Endothelial cell of umbilical vein (primary cell): ENCODE data around the gene ELP4. TPM values are rescaled to one million over a fixed set of nuclear protein-coding genes. Genes with fewer than 3 reads are reported as not detected.
A peak's percentile ranks its signal among the peaks of the same experiment; 100 is the strongest.

Source experiments
- BruUV-seq: library from RNA; stranded (reverse); fragments of 400-500 nt; replicated peaks from 2 replicates; lab custom pipeline; 2021; lab: Mats Ljungman, UMichigan
- CTCF ChIA-PET: fragments of 300-600, 350-600 bp; sonication (Branson Sonifier 250); formaldehyde crosslinking; loops from one replicate; lab custom pipeline; 2021; ENCODE audit warnings: antibody characterized with exemption, inconsistent platforms; lab: Charles Lee
- POLR2A ChIA-PET: fragments of 300-600, 350-600 bp; sonication (Branson Sonifier 250); formaldehyde crosslinking; loops from one replicate; lab custom pipeline; 2021; ENCODE audit warnings: antibody characterized with exemption, inconsistent platforms; lab: Charles Lee
- DNase-seq: peaks from one replicate; pipeline ENCODE4 v3.0.0-alpha.2; 2011; ENCODE audit warnings: low read depth, low spot score
- FAIRE-seq: peaks from 2 replicates; lab custom pipeline; 2011; peaks lifted over from hg19 to GRCh38; lab: Jason Lieb, UNC
- H2AFZ ChIP-seq: 2 replicates; pipeline ENCODE4 v1.6.0; 2012; ENCODE audit warnings: low read depth, low read length, control low read depth, inconsistent platforms
- H3K27ac ChIP-seq: 2 replicates; pipeline ENCODE4 v1.5.1; 2011; ENCODE audit warnings: low read depth, mild to moderate bottlenecking, control low read depth, low read length, moderate library complexity; ENCODE audit not compliant: insufficient read depth
- H3K27me3 ChIP-seq, 2 experiments: 2 replicates each; pipeline versions ENCODE4 v1.6.0 to v1.6.1; 2011; ENCODE audit warnings: low read length in 2 of 2, mixed read lengths in 1 of 2; ENCODE audit not compliant: control insufficient read depth in 2 of 2, insufficient read depth in 2 of 2
- H3K36me3 ChIP-seq, 2 experiments: 2 replicates in 1 of 2; 3 replicates in 1 of 2; pipeline ENCODE4 v1.5.1; 2011; ENCODE audit warnings: low read length in 2 of 2, mild to moderate bottlenecking in 1 of 2, moderate library complexity in 1 of 2; ENCODE audit not compliant: control insufficient read depth in 2 of 2, insufficient read depth in 2 of 2; ENCODE audit errors: extremely low read depth in 1 of 2
- H3K4me1 ChIP-seq: 3 replicates; pipeline ENCODE4 v1.5.1; 2011; ENCODE audit warnings: mild to moderate bottlenecking, low read length; ENCODE audit not compliant: control insufficient read depth, insufficient read depth; ENCODE audit errors: extremely low read depth
- H3K4me2 ChIP-seq: 2 replicates; pipeline ENCODE4 v1.6.1; 2011; ENCODE audit warnings: low read length, control low read depth, mixed read lengths; ENCODE audit not compliant: insufficient read depth
- H3K4me3 ChIP-seq, 3 experiments: fragments of 200-600 bp in 1 of 3; sonication (generic), shearing (Covaris generic) in 1 of 3; replicated peaks in 1 of 3; 2 replicates each; pipeline ENCODE4 v1.5.1; 2011 to 2016; ENCODE audit warnings: control low read depth in 3 of 3, low read length in 3 of 3, mild to moderate bottlenecking in 2 of 3, inconsistent platforms in 1 of 3, low read depth in 1 of 3, moderate library complexity in 1 of 3; ENCODE audit not compliant: insufficient read depth in 1 of 3
- H3K79me2 ChIP-seq: 2 replicates; pipeline ENCODE4 v1.6.0; 2012; ENCODE audit warnings: low read length, inconsistent platforms; ENCODE audit not compliant: control insufficient read depth, insufficient read depth
- H3K9ac ChIP-seq: replicated peaks from 2 replicates; pipeline ENCODE3; 2011; ENCODE audit warnings: low read length, control low read depth; ENCODE audit not compliant: insufficient read depth; ENCODE audit errors: extremely low read depth
- H3K9me1 ChIP-seq: replicated peaks from 3 replicates; pipeline ENCODE4 v1.6.0; 2011; ENCODE audit warnings: mild to moderate bottlenecking, low read length; ENCODE audit not compliant: control insufficient read depth, insufficient read depth; ENCODE audit errors: extremely low read depth
- H3K9me3 ChIP-seq: replicated peaks from 2 replicates; pipeline ENCODE4 v1.5.1; 2012; ENCODE audit warnings: low read length, inconsistent platforms; ENCODE audit not compliant: control insufficient read depth, insufficient read depth
- H4K20me1 ChIP-seq: replicated peaks from 2 replicates; pipeline ENCODE3; 2011; ENCODE audit warnings: mild to moderate bottlenecking, low read length; ENCODE audit not compliant: control insufficient read depth, insufficient read depth; ENCODE audit errors: extremely low read depth
- CTCF ChIP-seq, 2 donors: IDR thresholded peaks; 1 replicate in 1 of 2; 2 replicates in 1 of 2; pipeline ENCODE4 v1.5.1; 2011; ENCODE audit warnings: low read length in 2 of 2, mild to moderate bottlenecking in 2 of 2, moderate library complexity in 2 of 2, control low read depth in 1 of 2, inconsistent platforms in 1 of 2, low read depth in 1 of 2; ENCODE audit not compliant: insufficient read depth in 1 of 2; ENCODE audit errors: extremely low read depth in 1 of 2
- EZH2 ChIP-seq: IDR thresholded peaks from 2 replicates; pipeline ENCODE4 v1.6.1; 2012; ENCODE audit warnings: borderline replicate concordance, low read depth, mild to moderate bottlenecking, moderate library complexity, low read length, inconsistent platforms; ENCODE audit not compliant: severe bottlenecking
- MAX ChIP-seq: IDR thresholded peaks from 2 replicates; pipeline ENCODE4 v1.6.1; 2011; ENCODE audit not compliant: insufficient read depth, insufficient read length
- POLR2A ChIP-seq: IDR thresholded peaks from 2 replicates; pipeline ENCODE4 v1.6.1; 2012; ENCODE audit warnings: low read depth, mild to moderate bottlenecking, control low read depth, low read length
- dilution Hi-C: fragments of 300-500 bp; cut with MboI; formaldehyde crosslinking; loops from one replicate; pipeline ENCODE4 v1.15.0; 2019; ENCODE audit warnings: low sequenced_read_pairs; ENCODE audit not compliant: extremely low pct_ligation_motif_present
- intact Hi-C: fragments of 100-400 bp; cut with micrococcal nuclease; formaldehyde crosslinking; loops from one replicate; pipeline ENCODE4 v1.10.0; 2022
- polyA plus RNA-seq, 4 experiments: library from polyadenylated mRNA; depleted of rRNA in 3 of 4; stranded (reverse) in 3 of 4; unstranded in 1 of 4; fragments of >200 nt; gene quantifications; 2 replicates each; pipeline versions ENCODE4 v1.2.1 to v1.2.3, GENCODE V29; 2011 to 2012; ENCODE audit warnings: missing spikeins in 1 of 4
- total RNA-seq: library from RNA; stranded (reverse); gene quantifications from 2 replicates; pipeline ENCODE4 v1.2.3, GENCODE V29; 2021

Gene ELP4
- total and polyA plus RNA-seq, 2 donors (not counting 3 experiments of a cell fraction or from before 2014, with no cell fraction given): 11.6 to 16.3 TPM

GRCh38 chr11:31804312-31805036, 294.9 kb downstream of the ELP4 start:
- ChIA-PET POLR2A (no interaction called here), CTCF (interaction anchor here (0.7 to 1.1 kb wide), 2 partner anchors 163 to 373 kb away, joined by 3 to 5 read pairs; no protein-coding TSS in a partner anchor)
- Histone ChIP-seq H3K27ac (no peak overlapping the region), H3K4me3 (no peak overlapping the region), H3K27me3 (peaks cover 94 to 98% of the 10 kb centered on the region in 2 experiments), H4K20me1 (peaks cover 3% of the 10 kb centered on the region), H3K9me1 (no peaks in the 10 kb centered on the region), H3K79me2 (no peaks in the 10 kb centered on the region), H3K4me2 (no peak overlapping the region), H2AFZ (no peak overlapping the region), H3K9me3 (no peaks in the 10 kb centered on the region), H3K36me3 (no peaks in the 10 kb centered on the region), H3K4me1 (no peaks in the 10 kb centered on the region), H3K9ac (no peak overlapping the region)
- BruUV-seq: no TSS peak
- FAIRE-seq (no peak), DNase-seq (no peak)
- TF ChIP-seq POLR2A (no peak), EZH2 (peak; percentile 93), CTCF (IDR thresholded peaks at IDR 0.05; ENCODE audit: extremely low read depth in 1 of 2, insufficient read depth in 1 of 2, low read depth in 1 of 2, low read length in 2 of 2) (no peak)
- dilution Hi-C loops (no loop called here), intact Hi-C loops (loop anchor here (5.0 kb wide), 1 partner anchor 297 kb away; the partner anchor contains the start of genes ELP4 and IMMP1L)

GRCh38 chr11:31805037-31805628, 295.6 kb downstream of the ELP4 start:
- Histone ChIP-seq H4K20me1 (peaks cover 3% of the 10 kb centered on the region), H3K4me1 (no peaks in the 10 kb centered on the region), H3K4me3 (no peak overlapping the region), H2AFZ (no peak overlapping the region), H3K27ac (no peak overlapping the region), H3K27me3 (peaks cover 93 to 99% of the 10 kb centered on the region in 2 experiments), H3K4me2 (no peak overlapping the region), H3K79me2 (no peaks in the 10 kb centered on the region), H3K9ac (no peak overlapping the region), H3K9me3 (no peaks in the 10 kb centered on the region), H3K9me1 (no peaks in the 10 kb centered on the region), H3K36me3 (no peaks in the 10 kb centered on the region)
- intact Hi-C loops (no loop called here), dilution Hi-C loops (no loop called here)
- ChIA-PET CTCF (no interaction called here), POLR2A (no interaction called here)
- DNase-seq: no peak
- BruUV-seq: no TSS peak
- FAIRE-seq: no peak
- peak; percentile 85 for TF ChIP-seq EZH2
- no peak for TF ChIP-seq MAX
